A673 (cell line): Measurements from ENCODE around the gene PXDN.

Source experiments
- CTCF ChIP-seq: fragments of 300-800, 200-600 bp; sonication (generic); conservative IDR thresholded peaks from 2 replicates; pipeline ENCODE4 v1.5.1; 2017; ENCODE audit warnings: low read depth, mild to moderate bottlenecking, antibody characterized with exemption, low read length, moderate library complexity, mixed read lengths
- EZH2 ChIP-seq: fragments of 200-600 bp; sonication (generic); IDR thresholded peaks from 2 replicates; pipeline ENCODE4 v1.6.1; 2017; ENCODE audit warnings: borderline replicate concordance, low read depth, mild to moderate bottlenecking, mixed read lengths, antibody characterized with exemption, low read length; ENCODE audit not compliant: poor library complexity, severe bottlenecking

- TF ChIP-seq CTCF (no peak), EZH2 (no peak)
Observed at GRCh38 chr2:1726558-1726957, 17.8 kb downstream of the PXDN start.
